Muscle of back (tissue), 11 donors: ENCODE data around the gene CDH5. TPM values are rescaled to one million over a fixed set of nuclear protein-coding genes. Genes with fewer than 3 reads are reported as not detected.
"Not testable (repeated sequence)": the region's sequence is repeated elsewhere in the genome, so short reads cannot be mapped to it uniquely, and the experiment has no call there.

Experiments
- DNase-seq, 3 donors: peaks; one replicate each; pipeline versions ENCODE4 v3.0.0 to v3.0.0-alpha.2; 2013
- polyA plus RNA-seq, 10 donors: library from polyadenylated mRNA; unstranded; fragments of 120-200 nt; gene quantifications; one replicate each; pipeline ENCODE4 v1.2.1, GENCODE V29; 2013; ENCODE audit not compliant: insufficient read length in 10 of 10

Gene CDH5
- polyA plus RNA-seq, 10 donors, result 69.5 to 111 (median 85.2) TPM

DNA sequence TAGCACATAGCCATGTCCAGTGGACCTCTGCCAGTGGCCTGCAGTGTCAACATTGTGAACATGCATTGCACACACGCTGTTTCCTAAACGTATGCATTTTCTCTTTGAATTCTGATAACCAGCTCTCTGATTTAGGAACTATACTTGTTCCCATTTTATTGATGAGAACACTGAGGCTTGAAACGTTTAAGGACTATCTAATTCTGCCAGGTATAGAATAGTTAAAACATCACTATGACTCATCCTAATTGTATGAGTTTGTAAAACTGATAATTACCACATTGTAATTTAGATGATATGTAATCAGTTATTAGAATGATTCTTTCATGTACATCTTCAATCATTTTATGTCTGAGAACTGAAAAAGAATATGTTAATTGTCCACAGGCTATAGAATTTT, 63.7 kb downstream of the CDH5 start:
- no peak for DNase-seq

DNA sequence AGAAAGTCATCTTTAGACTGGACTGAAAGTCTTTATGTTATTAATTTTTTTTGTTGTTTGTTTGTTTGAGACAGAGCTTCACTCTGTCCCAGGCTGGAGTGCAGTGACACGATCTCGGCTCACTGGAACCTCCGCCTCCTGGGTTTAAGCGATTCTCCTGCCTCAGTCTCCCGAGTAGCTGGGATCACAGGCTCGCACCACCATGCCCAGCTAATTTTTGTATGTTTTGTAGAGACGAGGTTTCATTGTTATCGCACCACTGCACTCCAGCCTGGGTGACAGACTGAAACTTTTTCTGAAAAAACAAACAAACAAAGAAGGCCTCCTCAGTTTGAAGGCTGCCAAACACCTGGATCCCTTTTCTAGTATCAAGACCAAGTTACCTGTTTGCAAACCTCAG, 65.3 kb downstream of the CDH5 start:
- no peak for DNase-seq

DNA sequence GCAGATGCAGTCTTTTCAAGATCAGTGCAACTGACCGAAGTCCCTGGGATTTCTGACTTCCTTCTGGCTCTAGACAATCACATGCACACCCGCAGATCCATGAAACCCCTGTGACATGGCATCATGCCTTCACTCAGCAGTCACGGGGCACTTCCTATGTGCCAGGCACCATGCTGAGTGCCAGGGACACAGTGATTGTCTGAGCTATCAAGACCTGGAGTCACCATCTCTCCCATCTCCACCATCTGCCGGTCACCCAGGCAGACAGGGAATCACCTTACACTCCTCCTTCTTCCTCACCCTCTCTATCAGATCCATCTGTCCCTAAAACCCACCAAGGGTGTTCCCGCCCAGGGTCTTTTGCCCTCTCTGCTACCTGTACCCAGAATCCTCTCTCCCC, 65.9 kb downstream of the CDH5 start:
- DNase-seq, result no peak

DNA sequence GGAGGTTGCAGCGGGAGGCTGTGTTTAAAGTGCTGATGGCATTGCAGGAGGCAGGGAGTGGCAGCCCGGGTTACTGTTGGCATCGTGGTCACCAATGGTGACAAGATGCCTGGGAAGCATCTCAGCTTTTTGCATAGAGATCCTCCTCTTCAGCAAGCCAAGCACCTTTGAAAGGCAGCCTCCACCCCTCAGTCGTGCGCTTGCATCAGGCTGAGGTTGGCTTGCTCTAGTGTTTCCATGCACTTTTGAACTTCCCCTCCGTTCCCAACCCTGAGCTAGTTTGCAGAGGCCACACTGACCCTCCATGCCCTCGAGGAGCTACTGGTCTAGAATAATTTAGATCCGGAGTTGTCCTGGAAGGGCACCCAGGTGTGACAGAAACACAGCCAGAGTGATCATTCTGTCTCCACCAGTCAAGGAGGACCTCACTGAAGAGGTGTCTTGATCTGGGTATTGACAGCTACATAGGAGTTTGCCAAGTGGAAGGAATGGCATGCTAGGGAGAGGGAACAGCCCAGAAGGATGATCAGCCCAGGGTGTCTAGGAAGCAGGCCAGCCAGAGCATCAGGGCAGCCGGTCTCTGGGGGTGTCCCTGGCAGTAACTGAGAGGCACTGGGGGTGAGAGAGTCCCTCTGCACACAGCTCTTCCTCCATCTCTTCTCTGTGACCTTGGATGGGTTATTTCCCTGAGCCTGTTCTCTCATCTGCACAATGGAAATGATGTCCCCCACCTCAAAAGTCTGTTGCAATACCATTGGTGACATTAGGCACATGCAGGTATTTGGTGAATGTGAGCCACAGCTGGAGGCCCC, 68.3 kb downstream of the CDH5 start:
- DNase-seq, result no peak

DNA sequence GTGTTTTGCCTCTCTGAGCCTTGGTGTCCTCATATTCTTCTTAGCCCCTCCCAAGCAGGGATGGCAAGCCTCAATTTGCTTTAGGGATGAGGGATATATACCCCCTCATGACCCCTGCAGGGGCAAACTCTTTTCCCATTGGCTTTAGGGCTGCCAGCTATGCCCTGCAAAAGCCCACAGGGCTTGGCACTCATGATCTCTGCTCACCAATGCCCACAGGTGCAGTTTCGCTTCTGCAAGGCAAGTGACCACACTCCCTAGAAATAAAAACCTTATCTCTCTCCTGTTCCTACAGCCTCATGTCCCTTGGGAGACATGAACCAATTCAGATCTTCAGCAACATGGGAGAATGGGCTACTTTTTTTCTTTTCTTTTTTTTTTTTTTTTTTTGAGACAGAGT, 69.4 kb downstream of the CDH5 start:
- no peak for DNase-seq

DNA sequence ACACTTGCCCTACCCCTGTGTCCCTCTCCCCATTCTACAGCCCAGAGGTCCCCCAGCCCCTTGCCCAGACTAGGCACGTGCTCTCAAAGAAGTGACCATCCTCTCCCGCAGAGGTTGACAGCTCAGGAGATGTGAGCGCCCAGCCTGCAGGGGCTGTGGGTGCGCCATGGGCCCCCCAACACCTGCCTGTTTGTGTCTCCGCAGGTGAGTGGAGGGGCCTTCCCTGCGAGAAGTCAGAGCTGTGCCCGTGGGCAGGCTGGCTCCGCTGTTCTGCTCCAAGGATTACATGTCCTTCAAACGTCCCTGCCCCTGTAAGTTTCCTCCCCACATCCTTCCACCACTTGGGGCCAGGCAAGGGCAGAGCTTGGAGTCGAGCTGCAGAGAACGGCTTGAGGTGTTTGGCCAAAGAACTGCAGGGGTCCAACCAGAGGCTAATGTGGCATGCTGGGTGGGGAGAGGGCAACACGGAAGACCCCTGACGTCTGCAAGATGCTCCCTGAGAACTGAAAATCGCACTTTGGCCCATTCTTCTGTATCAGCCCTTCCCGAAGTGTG, 71.0 kb downstream of the CDH5 start:
- no peak for DNase-seq

DNA sequence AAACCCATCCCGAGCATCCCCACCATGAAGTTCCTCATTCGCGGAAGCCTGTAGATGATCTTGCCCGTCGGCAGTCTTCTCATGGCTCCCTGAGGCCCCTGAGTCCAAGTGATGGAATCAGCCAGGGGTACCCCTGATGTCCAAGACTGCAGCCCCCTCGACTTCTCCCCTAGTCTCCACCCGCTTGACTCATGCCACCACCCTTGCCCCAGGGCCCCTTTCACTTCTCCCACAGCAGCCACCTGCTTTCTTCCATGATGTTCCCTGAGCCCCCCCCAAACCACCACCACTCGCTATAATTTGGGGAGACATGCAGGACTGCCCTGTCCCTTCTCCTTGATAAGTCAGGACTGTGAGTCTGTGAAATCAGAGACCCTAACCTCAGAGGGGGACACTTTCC, 72.0 kb downstream of the CDH5 start:
- no peak for DNase-seq

DNA sequence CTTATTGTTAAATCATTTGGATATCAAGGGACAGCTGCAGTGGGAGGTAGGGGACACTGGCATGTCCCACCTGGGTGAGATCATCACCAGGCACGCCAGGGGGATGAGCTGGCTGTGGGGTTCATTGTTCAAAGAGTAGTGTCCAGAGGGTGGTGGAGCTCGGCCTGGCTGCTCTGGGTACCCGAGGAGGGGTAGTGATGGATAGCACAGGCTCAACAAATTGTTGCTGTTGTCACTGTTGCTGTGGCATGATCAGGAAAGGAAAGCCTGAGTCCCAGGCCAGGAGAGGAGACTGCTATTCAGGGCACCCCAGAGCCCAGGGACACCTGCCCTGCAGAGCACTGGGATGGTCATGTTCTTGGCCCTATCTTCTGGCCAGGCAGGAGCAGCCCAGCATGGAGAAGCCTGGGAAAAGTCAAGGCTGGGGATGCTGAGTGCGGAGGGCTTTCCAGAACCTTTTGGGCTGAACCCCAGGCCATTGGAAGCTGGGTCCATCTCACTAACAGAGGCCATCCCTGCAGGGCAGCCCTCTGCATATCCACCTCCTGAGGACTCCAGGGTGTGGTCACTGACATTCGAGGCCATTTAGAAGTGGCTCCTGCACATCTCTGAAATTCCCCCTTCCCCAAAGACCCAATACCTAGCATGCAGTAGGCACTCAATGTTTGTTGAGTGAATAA, 72.7 kb downstream of the CDH5 start:
- DNase-seq, result no peak

DNA sequence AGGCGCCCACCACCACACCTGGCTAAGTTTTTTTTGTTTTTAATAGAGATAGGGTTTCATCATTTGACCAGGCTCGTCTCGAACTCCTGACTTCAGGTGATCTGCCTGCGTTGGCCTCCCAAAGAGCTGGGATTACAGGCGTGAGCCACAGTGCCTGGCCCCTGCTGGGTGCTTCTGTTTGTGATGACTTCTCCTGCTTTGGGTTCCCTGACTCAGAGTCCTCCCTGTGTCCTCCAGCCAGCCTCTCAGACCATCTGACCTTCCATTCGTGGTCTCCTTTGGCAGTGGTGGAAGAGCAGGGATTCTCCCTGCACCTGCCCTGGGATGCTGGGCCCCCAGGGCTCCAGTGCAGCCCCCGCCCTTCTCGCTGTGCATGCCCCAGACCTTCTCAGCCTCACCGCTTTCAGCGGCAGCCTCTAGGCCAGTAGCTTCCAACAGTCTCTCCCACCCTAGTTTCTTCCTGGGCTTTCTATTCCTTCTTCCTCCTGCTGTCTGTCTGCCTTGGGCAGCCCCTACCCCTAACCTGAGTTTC, 73.8 kb downstream of the CDH5 start:
- DNase-seq, result no peak

DNA sequence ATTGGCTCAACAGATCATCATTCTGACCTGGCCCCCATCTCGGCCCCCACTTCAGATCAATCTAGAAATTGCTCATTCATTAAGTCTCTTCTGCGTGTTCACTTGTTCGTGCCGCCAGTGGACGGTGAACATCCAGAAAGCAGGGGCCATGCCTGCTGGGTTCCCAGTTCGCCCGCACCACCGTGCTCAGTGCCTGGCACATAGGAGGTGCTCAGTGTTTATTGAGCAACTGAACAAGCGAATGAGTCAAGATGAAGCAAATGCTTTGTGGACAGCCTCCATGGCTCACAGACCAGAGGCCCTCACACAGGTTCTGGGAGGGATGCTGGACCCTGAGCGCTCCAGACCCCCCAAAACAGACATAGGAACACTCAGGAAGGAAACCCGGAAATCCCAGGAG, 74.5 kb downstream of the CDH5 start:
- no peak for DNase-seq

DNA sequence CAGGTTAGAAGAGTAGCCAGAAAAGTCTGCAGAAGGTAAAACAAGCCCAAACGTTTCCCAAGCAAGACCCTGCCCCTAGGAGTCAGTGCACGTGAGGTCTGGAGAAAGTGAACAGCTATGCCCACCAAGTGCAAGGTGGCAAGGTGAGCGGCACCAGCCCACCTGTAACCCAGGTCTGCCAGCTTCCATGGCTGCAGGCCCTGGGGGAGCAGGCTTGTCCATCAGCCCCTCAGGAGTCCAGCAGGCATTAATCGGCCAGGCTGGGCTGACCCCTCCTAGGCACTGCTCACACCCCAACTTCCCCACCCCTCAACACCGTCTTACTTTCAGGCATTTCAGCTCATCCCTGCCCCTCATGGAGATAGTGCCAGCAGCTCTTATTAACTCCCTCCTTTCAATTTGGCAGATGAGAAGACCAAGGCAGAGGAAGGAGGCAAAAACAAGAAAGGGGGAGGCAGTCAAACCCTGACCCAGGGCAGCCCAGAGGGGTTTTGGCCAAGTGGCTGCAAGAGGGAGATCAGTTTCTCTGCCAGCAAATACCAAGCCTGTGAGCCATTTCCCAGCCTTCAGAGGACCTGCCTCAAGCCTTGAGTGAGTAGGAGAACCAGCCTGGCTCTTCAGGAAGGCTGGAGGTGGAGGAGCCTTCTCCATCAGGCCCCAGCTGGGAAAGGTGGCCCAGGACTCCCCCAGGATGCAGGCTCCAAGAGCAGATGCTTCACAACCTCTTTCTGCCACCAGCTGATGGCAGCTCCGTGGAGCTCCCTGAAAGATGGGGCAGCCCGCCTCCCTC, 75.3 kb downstream of the CDH5 start:
- DNase-seq, result no peak

DNA sequence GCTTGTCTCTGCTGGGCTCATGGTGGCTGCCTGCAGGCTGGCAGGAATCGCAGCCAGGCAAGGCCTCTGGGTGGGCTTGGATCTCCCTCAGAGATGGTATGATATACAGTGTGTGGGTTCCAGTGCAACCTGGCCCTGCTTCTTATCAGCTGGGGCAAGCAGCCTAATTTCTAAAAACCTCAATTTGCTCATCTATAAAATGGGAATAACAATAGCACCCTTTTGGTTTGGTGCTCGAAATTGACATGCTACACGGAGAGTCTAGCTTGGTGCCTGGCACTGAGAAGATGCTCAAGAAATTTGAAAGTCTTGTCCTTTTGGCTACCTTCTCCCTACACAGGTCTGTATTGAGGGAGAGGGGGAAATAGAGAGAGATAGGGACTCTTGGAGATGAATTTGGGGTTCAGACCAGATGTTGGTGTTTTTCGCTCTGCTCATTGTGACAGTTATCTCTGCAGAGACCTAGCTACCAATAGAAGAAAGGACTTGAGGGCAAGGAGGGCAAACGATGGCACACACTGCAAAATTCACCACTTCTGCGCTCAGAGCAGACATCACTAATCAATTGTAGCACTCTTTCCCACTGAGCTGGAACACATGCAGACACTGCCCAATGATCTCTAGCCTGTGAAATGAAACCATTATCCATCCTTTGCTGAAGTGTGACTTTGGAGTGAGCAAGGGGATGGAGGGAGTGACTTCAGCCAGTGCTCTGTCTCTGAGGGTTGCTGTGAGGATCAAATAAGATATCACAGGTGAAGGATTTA, 76.2 kb downstream of the CDH5 start:
- no peak for DNase-seq

DNA sequence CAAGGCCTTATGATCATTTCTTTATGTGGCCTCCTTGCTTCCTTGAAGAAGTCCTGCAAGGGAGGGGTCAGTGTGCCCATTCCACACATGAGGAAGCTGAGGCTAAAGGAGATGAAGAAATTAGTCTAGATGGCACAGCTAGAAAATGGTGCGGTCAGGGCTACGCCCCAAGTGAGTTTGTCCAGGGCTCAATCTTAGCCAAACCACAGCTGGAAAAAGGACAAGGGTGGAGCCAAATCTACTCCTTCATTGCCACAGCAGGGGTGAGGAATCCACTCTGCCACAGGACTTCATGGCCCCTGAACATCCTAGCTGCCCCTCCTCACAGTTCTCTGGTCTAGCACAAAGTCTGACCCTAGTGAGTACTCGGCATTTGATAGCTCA, 76.8 kb downstream of the CDH5 start:
- no peak for DNase-seq

DNA sequence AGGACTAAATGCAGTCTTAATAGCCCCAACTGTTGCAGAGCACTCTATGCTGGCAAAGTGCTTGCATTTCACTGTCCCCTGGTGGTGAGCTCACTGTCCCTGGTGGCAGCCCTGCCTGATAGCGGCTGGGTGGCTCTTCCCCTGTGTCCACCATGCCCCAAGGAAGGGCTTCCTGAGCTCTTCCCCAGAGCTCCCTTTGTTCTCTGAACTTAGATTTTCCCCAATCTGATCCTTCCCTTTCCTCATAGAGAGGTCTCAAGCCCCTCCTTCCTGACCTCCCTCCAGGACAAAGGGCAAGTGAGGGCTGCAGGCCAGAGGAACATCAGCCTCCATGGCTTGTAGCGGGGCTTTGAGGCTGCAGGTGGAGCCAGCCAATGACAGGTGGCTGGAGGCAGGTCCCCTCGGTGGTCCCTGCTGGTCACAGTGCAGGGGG, 77.6 kb downstream of the CDH5 start:
- DNase-seq, result no peak

DNA sequence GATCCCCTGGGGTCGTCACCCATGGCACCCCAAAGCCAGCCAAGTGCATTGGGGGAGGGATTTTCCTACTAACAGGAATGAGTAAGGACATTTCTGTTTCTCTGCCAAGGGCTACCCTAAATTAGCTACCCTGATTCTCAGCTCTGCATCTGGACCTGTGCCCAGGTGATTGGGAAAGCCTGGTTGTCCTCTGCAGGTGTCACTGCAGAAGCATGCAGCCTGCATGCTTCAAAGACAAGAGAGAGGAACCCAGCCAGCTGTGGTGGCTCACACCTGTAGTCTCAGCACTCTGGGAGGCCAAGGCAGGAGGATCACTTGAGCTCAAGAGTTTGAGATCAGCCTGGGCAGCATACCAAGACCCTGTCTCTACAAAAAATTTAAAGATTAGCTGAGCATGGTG, 80.2 kb downstream of the CDH5 start:
- DNase-seq, result no peak

DNA sequence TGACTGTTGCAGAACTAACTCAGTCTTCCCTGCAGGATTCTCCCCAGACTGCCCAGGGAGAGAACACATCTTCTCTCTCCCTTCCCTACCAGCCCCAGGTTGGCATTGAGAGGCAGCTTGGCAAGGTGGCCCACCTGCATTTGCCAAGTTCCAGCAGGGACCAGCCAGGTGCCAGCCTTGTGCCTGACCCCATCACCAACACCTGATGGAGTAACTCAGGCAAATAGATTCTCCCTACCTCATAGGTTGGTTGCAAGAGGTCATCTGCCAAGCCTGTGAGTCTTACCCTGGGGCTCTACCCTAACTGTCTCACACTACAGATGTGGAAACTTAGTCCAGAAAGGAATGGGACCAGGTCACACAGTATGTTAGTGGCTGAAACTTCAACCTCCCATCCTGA, 81.0 kb downstream of the CDH5 start:
- no peak for DNase-seq

DNA sequence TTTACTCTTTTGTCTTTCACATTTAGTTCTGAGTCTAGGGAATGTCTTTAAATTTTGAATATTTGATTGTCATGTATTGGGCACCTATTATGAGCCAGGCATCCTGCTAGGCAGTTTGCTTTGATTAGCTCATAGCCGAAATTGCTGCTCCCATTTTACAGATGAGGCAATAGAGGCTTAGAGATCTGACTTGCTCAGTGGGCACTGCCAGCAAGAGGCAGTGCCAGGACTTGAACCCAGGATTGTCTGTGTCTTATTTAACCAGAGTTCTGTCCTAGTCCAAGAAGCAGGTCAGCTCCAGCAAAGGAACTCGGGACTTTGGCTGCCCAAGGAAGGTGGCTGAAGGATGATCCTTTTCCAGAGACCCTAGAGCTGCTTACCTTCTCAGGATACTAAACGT, 85.1 kb downstream of the CDH5 start:
- DNase-seq, result no peak

DNA sequence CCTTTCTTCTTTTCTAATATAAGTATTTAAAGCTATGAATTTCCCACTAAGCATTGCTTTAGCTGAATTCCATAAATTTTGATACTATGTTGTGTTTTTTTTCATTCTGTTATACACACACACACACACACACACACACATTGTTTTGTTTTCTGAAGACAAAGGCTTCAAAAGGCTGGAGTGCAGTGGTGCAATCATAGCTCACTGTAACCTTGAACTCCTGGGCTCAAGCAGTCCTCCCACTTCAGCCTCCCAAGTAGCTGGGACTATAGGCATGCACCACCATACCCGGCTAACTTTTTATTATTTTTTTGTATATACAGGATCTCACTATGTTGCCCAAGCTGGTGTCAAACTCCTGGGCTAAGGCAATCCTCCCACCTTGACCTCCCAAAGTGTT, 86.7 kb downstream of the CDH5 start:
- DNase-seq, result not testable (repeated sequence)
